Measurements from ENCODE around the gene NAA40.
A peak's percentile ranks its signal among the peaks of the same experiment; 100 is the strongest.

NAA40 gene

GRCh38 chr11:63938479-63939396 is at the start of gene NAA40:
NAA40 (plus strand) TSS chr11:63939002; CDS start chr11:63939097, 95 bp downstream.
- peak in 53 of 56 donors; percentile 40 to 95 (median 79) for DNase-seq

GRCh38 chr11:63889344-63889743 is 49.5 kb upstream of the NAA40 start:
- DNase-seq, result no peak

GRCh38 chr11:63890368-63890767 is 48.4 kb upstream of the NAA40 start:
- no peak for DNase-seq

- no peak for DNase-seq
Observed at GRCh38 chr11:63892228-63892627, 46.6 kb upstream of the NAA40 start.

- no peak for DNase-seq
Observed at GRCh38 chr11:63893355-63893754, 45.4 kb upstream of the NAA40 start.

GRCh38 chr11:63896071-63896470 is 42.7 kb upstream of the NAA40 start:
- DNase-seq, result no peak

- DNase-seq, result peak in 3 of 56 donors; percentile 18 to 35 (median 22)
Observed at GRCh38 chr11:63897459-63898146, 41.2 kb upstream of the NAA40 start.

GRCh38 chr11:63901660-63902059 is 37.1 kb upstream of the NAA40 start:
- DNase-seq, result no peak

- DNase-seq, result no peak
Observed at GRCh38 chr11:63903884-63904283, 34.9 kb upstream of the NAA40 start.

- no peak for DNase-seq
Observed at GRCh38 chr11:63904743-63905142, 34.1 kb upstream of the NAA40 start.

GRCh38 chr11:63905179-63905578 is 33.6 kb upstream of the NAA40 start:
- peak in 16 of 56 donors; percentile 13 to 65 (median 34) for DNase-seq

GRCh38 chr11:63906087-63906486 is 32.7 kb upstream of the NAA40 start:
- no peak for DNase-seq

GRCh38 chr11:63906585-63906984 is 32.2 kb upstream of the NAA40 start:
- peak in 6 of 56 donors; percentile 15 to 35 (median 26) for DNase-seq

GRCh38 chr11:63907063-63907462 is 31.7 kb upstream of the NAA40 start:
- no peak for DNase-seq

- DNase-seq, result peak in 5 of 56 donors; percentile 23 to 48 (median 30)
Observed at GRCh38 chr11:63907808-63908530, 30.8 kb upstream of the NAA40 start.

- peak in 3 of 56 donors; percentile 18 to 31 (median 27) for DNase-seq
Observed at GRCh38 chr11:63908631-63909401, 30.0 kb upstream of the NAA40 start.

- DNase-seq, result no peak
Observed at GRCh38 chr11:63909591-63910506, 29.0 kb upstream of the NAA40 start.

GRCh38 chr11:63910675-63911074 is 28.1 kb upstream of the NAA40 start:
- no peak for DNase-seq

- DNase-seq, result no peak
Observed at GRCh38 chr11:63911440-63911839, 27.4 kb upstream of the NAA40 start.

GRCh38 chr11:63911876-63912275 is 26.9 kb upstream of the NAA40 start:
- no peak for DNase-seq
